IMR-90 (cell line): Measurements from ENCODE around the gene BRCA2. TPM values are rescaled to one million over a fixed set of nuclear protein-coding genes. Genes with fewer than 3 reads are reported as not detected.

Source experiments
- ATAC-seq: fragments of 200-7000 bp; cut with Tn5 transposase; 2 replicates; pipeline ENCODE4 v1.9.1; 2020; ENCODE audit warnings: low read depth, mild to moderate bottlenecking, moderate library complexity
- BruUV-seq: library from RNA; stranded (reverse); fragments of 400-500 nt; replicated peaks from 2 replicates; lab custom pipeline; 2021; lab: Mats Ljungman, UMichigan
- CTCF ChIA-PET: fragments of 300-600 bp; formaldehyde crosslinking; extraction: SDS; loops from one replicate; lab custom pipeline; 2021; ENCODE audit warnings: antibody characterized with exemption; lab: Yijun Ruan, JAX
- POLR2A ChIA-PET: fragments of 300-600 bp; sonication (Branson Sonifier 250); formaldehyde crosslinking; loops from one replicate; lab custom pipeline; 2022; ENCODE audit warnings: antibody characterized with exemption; ENCODE audit not compliant: unreplicated experiment; lab: Charles Lee
- DNase-seq: peaks from one replicate; pipeline ENCODE4 v3.0.0; 2013
- H2AFZ ChIP-seq: replicated peaks from 2 replicates; pipeline ENCODE3; 2013; ENCODE audit warnings: low read length, mild to moderate bottlenecking; ENCODE audit not compliant: poor library complexity
- H2AK5ac ChIP-seq: 2 replicates; pipeline ENCODE4 v1.6.1; 2013; ENCODE audit warnings: low read depth, low read length, inconsistent platforms
- H2AK9ac ChIP-seq: replicated peaks from 2 replicates; pipeline ENCODE3; 2013; ENCODE audit warnings: mild to moderate bottlenecking, low read depth, low read length, moderate library complexity; ENCODE audit not compliant: poor library complexity
- H2BK120ac ChIP-seq: 2 replicates; pipeline ENCODE4 v1.6.1; 2013; ENCODE audit warnings: low read depth, low read length, inconsistent platforms
- H2BK15ac ChIP-seq: 3 replicates; pipeline ENCODE4 v1.6.1; 2013; ENCODE audit warnings: low read depth, low read length, inconsistent platforms
- H2BK20ac ChIP-seq: 2 replicates; pipeline ENCODE4 v1.6.1; 2013; ENCODE audit warnings: low read depth, mild to moderate bottlenecking, inconsistent platforms, low read length, moderate library complexity
- H2BK5ac ChIP-seq: 2 replicates; pipeline ENCODE4 v1.6.1; 2013; ENCODE audit warnings: mild to moderate bottlenecking, low read depth, low read length, inconsistent platforms; ENCODE audit not compliant: poor library complexity, severe bottlenecking
- H3K14ac ChIP-seq: replicated peaks from 2 replicates; pipeline ENCODE4 v1.6.1; 2013; ENCODE audit warnings: low read depth, low read length, inconsistent platforms
- H3K18ac ChIP-seq: 2 replicates; pipeline ENCODE4 v1.6.1; 2013; ENCODE audit warnings: low read depth, low read length, control low read depth
- H3K23ac ChIP-seq: 2 replicates; pipeline ENCODE4 v1.6.1; 2013; ENCODE audit warnings: low read depth, low read length, inconsistent platforms
- H3K27ac ChIP-seq: 2 replicates; pipeline ENCODE4 v1.5.1; 2013; ENCODE audit warnings: mild to moderate bottlenecking, control low read depth, low read length; ENCODE audit not compliant: insufficient read depth
- H3K27me3 ChIP-seq: 2 replicates; pipeline ENCODE4 v1.6.1; 2013; ENCODE audit warnings: low read length; ENCODE audit not compliant: control insufficient read depth, insufficient read depth
- H3K36me3 ChIP-seq: 2 replicates; pipeline ENCODE4 v1.6.1; 2013; ENCODE audit warnings: low read length, mixed read lengths; ENCODE audit not compliant: control insufficient read depth, insufficient read depth
- H3K4ac ChIP-seq: 2 replicates; pipeline ENCODE4 v1.6.1; 2013; ENCODE audit warnings: low read depth, low read length, inconsistent platforms
- H3K4me1 ChIP-seq: 2 replicates; pipeline ENCODE4 v1.6.1; 2013; ENCODE audit warnings: low read length, mixed read lengths; ENCODE audit not compliant: control insufficient read depth, insufficient read depth
- H3K4me2 ChIP-seq: 2 replicates; pipeline ENCODE4 v1.6.1; 2013; ENCODE audit warnings: low read depth, mild to moderate bottlenecking, control low read depth, low read length, moderate library complexity
- H3K4me3 ChIP-seq: 2 replicates; pipeline ENCODE4 v1.5.1; 2013; ENCODE audit warnings: low read depth, mild to moderate bottlenecking, control low read depth, low read length, moderate library complexity; ENCODE audit not compliant: insufficient read depth
- H3K56ac ChIP-seq: 2 replicates; pipeline ENCODE4 v1.6.1; 2013; ENCODE audit warnings: low read length, inconsistent platforms; ENCODE audit not compliant: insufficient read depth; ENCODE audit errors: extremely low read depth
- H3K79me1 ChIP-seq, 2 experiments: 2 replicates each; pipeline ENCODE4 v1.6.1; 2013; ENCODE audit warnings: low read length in 2 of 2, inconsistent platforms in 1 of 2, low read depth in 1 of 2
- H3K9ac ChIP-seq: 2 replicates; pipeline ENCODE4 v1.6.1; 2013; ENCODE audit warnings: low read depth, low read length, control low read depth
- H3K9me1 ChIP-seq: 2 replicates; pipeline ENCODE4 v1.6.1; 2013; ENCODE audit warnings: low read length, inconsistent platforms; ENCODE audit not compliant: insufficient read depth
- H3K9me3 ChIP-seq: 2 replicates; pipeline ENCODE4 v1.6.1; 2013; ENCODE audit warnings: low read length; ENCODE audit not compliant: control insufficient read depth, insufficient read depth
- H4K20me1 ChIP-seq: 2 replicates; pipeline ENCODE4 v1.6.1; 2013; ENCODE audit warnings: low read length, inconsistent platforms; ENCODE audit not compliant: insufficient read depth
- H4K5ac ChIP-seq: 2 replicates; pipeline ENCODE4 v1.6.1; 2013; ENCODE audit warnings: mild to moderate bottlenecking, low read depth, low read length, control low read depth
- H4K8ac ChIP-seq, 2 experiments: 2 replicates each; pipeline ENCODE4 v1.6.1; 2013; ENCODE audit warnings: low read depth in 2 of 2, low read length in 2 of 2, control low read depth in 1 of 2, inconsistent platforms in 1 of 2
- H4K91ac ChIP-seq: 2 replicates; pipeline ENCODE4 v1.6.1; 2013; ENCODE audit warnings: low read depth, low read length, inconsistent platforms; ENCODE audit not compliant: insufficient read depth
- BHLHE40 ChIP-seq: fragments of 150-350 bp; IDR thresholded peaks from 2 replicates; pipeline ENCODE4 v1.6.1; 2016; ENCODE audit warnings: mild to moderate bottlenecking, low read depth, low read length
- CEBPB ChIP-seq: IDR thresholded peaks from 2 replicates; pipeline ENCODE4 v1.6.1; 2012; ENCODE audit warnings: low read depth, low read length, improper control_type of control experiment
- CHD1 ChIP-seq: IDR thresholded peaks from 2 replicates; pipeline ENCODE4 v1.6.1; 2012; ENCODE audit warnings: low read depth, low read length, improper control_type of control experiment
- CTCF ChIP-seq: conservative IDR thresholded peaks from 2 replicates; pipeline ENCODE4 v1.5.1; 2012; ENCODE audit warnings: mild to moderate bottlenecking, low read depth, low read length, improper control_type of control experiment
- FOS ChIP-seq: fragments of 150-350 bp; IDR thresholded peaks from 2 replicates; pipeline ENCODE4 v1.6.1; 2016; ENCODE audit warnings: low read depth, low read length
- MAFK ChIP-seq: IDR thresholded peaks from 2 replicates; pipeline ENCODE4 v1.6.1; 2012; ENCODE audit warnings: low read depth, low read length, improper control_type of control experiment
- MAZ ChIP-seq: IDR thresholded peaks from 2 replicates; pipeline ENCODE4 v1.6.1; 2012; ENCODE audit warnings: low read depth, mild to moderate bottlenecking, low read length, improper control_type of control experiment, moderate library complexity, borderline replicate concordance
- MXI1 ChIP-seq: IDR thresholded peaks from 2 replicates; pipeline ENCODE4 v1.6.1; 2012; ENCODE audit warnings: low read depth, mild to moderate bottlenecking, low read length, moderate library complexity, borderline replicate concordance
- NFE2L2 ChIP-seq: fragments of 150-350 bp; IDR thresholded peaks from 2 replicates; pipeline ENCODE4 v1.6.1; 2016; ENCODE audit warnings: low read depth, mild to moderate bottlenecking, low read length
- POLR2A ChIP-seq: IDR thresholded peaks from 2 replicates; pipeline ENCODE4 v1.6.1; 2012; ENCODE audit warnings: mild to moderate bottlenecking, low read depth, low read length
- RAD21 ChIP-seq: IDR thresholded peaks from 2 replicates; pipeline ENCODE4 v1.6.1; 2012; ENCODE audit warnings: low read length, improper control_type of control experiment
- RCOR1 ChIP-seq: IDR thresholded peaks from 2 replicates; pipeline ENCODE4 v1.6.1; 2012; ENCODE audit warnings: mild to moderate bottlenecking, low read length, improper control_type of control experiment; ENCODE audit not compliant: insufficient replicate concordance
- RFX5 ChIP-seq: IDR thresholded peaks from 2 replicates; pipeline ENCODE4 v1.8.0; 2012; ENCODE audit warnings: low read depth, mild to moderate bottlenecking, low read length, moderate library complexity
- SMC3 ChIP-seq: fragments of 150-350 bp; IDR thresholded peaks from 2 replicates; pipeline ENCODE4 v1.6.1; 2016; ENCODE audit warnings: low read depth, mild to moderate bottlenecking, antibody characterized with exemption, low read length, moderate library complexity
- WGBS, 2 experiments: methylation state at CpG; one replicate each; pipeline versions ENCODE4 v1.1.5 to v1.1.7; 2013; ENCODE audit warnings: missing lambda C conversion rate in 2 of 2; ENCODE audit not compliant: insufficient read length in 1 of 2; ENCODE audit errors: extremely low coverage in 2 of 2; 5-methylcytosine and 5-hydroxymethylcytosine counted together
- dilution Hi-C: fragments of 300-500 bp; cut with HindIII; formaldehyde crosslinking; loops from one replicate; pipeline ENCODE4 v1.14.3; 2018; ENCODE audit warnings: low sequenced_read_pairs; ENCODE audit not compliant: unreplicated experiment
- in situ Hi-C: fragments of 300-500 bp; cut with MboI; formaldehyde crosslinking; loops from 3 replicates; pipeline ENCODE4 v1.14.3; 2019; ENCODE audit warnings: low sequenced_read_pairs, inconsistent platforms, mixed read lengths
- intact Hi-C: fragments of 100-400 bp; cut with micrococcal nuclease; formaldehyde crosslinking; loops from 2 replicates; pipeline ENCODE4 v1.10.0; 2022
- polyA plus RNA-seq, 3 experiments: library from polyadenylated mRNA; depleted of rRNA; stranded (reverse); fragments of >200 nt; gene quantifications; 2 replicates each; pipeline ENCODE4 v1.2.3, GENCODE V29; 2012; ENCODE audit warnings: low replicate concordance in 1 of 3
- total RNA-seq: library from RNA; depleted of rRNA; stranded (reverse); fragments of >200 nt; gene quantifications from 2 replicates; pipeline ENCODE4 v1.2.3, GENCODE V29; 2012
- TF ChIP-seq, protein P1 (sequence below): fragments of 150-350 bp; IDR thresholded peaks from 2 replicates; pipeline ENCODE4 v1.6.1; 2017; ENCODE audit warnings: mild to moderate bottlenecking, antibody characterized with exemption, low read length, low read depth
- TF ChIP-seq, protein P2 (sequence below): fragments of 150-350 bp; IDR thresholded peaks from 2 replicates; pipeline ENCODE4 v1.6.1; 2016; ENCODE audit warnings: low read depth, mild to moderate bottlenecking, low read length, moderate library complexity, borderline replicate concordance

Gene BRCA2
- total and polyA plus RNA-seq, 2 of the 4 experiments (the other 2 are of a cell fraction), result 2.0 to 9.7 TPM

- Histone ChIP-seq H3K27ac (no peak overlapping the region), H2AK9ac (no peak overlapping the region), H2AFZ (no peak overlapping the region), H3K4me1 (peaks cover 1% of the 10 kb centered on the region; the same call in 1 of the 2 replicates), H2BK15ac (no peak overlapping the region), H3K23ac (no peak overlapping the region), H4K91ac (no peak overlapping the region), H3K79me1 (no peaks in the 10 kb centered on the region), H3K9ac (no peak overlapping the region), H3K4me3 (no peak overlapping the region), H3K4ac (no peak overlapping the region), H2BK5ac (no peak overlapping the region), H3K36me3 (no peaks in the 10 kb centered on the region), H2AK5ac (no peak overlapping the region), H3K27me3 (no peaks in the 10 kb centered on the region), H2BK20ac (no peak overlapping the region), H3K14ac (no peak overlapping the region), H4K20me1 (no peaks in the 10 kb centered on the region), H3K18ac (no peak overlapping the region), H4K8ac (no peak overlapping the region), H3K9me1 (no peaks in the 10 kb centered on the region), H2BK120ac (no peak overlapping the region), H4K5ac (no peak overlapping the region), H3K9me3 (0 out of 2 replicates have a peak, but pooled peaks cover 3% of the 10 kb centered on the region), H3K4me2 (no peak overlapping the region), H3K56ac (no peak overlapping the region)
- BruUV-seq, result no TSS peak
- TF ChIP-seq BHLHE40 (no peak), MAFK (no peak), FOS (no peak), NFE2L2 (no peak), RCOR1 (no peak), MXI1 (no peak), POLR2A (no peak), SMC3 (no peak), CTCF (no peak), MAZ (no peak), RFX5 (no peak), CEBPB (no peak), RAD21 (no peak), CHD1 (no peak)
- TF ChIP-seq, protein P1, sequence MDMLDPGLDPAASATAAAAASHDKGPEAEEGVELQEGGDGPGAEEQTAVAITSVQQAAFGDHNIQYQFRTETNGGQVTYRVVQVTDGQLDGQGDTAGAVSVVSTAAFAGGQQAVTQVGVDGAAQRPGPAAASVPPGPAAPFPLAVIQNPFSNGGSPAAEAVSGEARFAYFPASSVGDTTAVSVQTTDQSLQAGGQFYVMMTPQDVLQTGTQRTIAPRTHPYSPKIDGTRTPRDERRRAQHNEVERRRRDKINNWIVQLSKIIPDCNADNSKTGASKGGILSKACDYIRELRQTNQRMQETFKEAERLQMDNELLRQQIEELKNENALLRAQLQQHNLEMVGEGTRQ, result no peak
- TF ChIP-seq, protein P2, sequence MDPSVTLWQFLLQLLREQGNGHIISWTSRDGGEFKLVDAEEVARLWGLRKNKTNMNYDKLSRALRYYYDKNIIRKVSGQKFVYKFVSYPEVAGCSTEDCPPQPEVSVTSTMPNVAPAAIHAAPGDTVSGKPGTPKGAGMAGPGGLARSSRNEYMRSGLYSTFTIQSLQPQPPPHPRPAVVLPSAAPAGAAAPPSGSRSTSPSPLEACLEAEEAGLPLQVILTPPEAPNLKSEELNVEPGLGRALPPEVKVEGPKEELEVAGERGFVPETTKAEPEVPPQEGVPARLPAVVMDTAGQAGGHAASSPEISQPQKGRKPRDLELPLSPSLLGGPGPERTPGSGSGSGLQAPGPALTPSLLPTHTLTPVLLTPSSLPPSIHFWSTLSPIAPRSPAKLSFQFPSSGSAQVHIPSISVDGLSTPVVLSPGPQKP, result no peak
- ATAC-seq (no peak), DNase-seq (no peak)
- dilution Hi-C loops, result no loop called here
- in situ Hi-C loops, result no loop called here
- intact Hi-C loops, result loop anchor here (5.0 kb wide), 1 partner anchor 40 kb away; no protein-coding TSS in a partner anchor
- POLR2A ChIA-PET, result no interaction called here
- 60% methylated on average over 1 of the region's 2 CpGs; no CpG with 5 or more reads in 1 of the 2 experiments for WGBS, 2 experiments
- CTCF ChIA-PET, result no interaction called here
These were observed 131.6 kb downstream of the BRCA2 start for GRCh38 chr13:32446773-32447465.
